Keratinocyte (primary cell): ENCODE measurements around the gene LCN10. TPM values are rescaled to one million over a fixed set of nuclear protein-coding genes. Genes with fewer than 3 reads are reported as not detected.
A peak's percentile ranks its signal among the peaks of the same experiment; 100 is the strongest.

ENCODE experiments used
- DNase-seq: peaks from one replicate; pipeline ENCODE4 v3.0.0-alpha.2; 2011; ENCODE audit warnings: low read depth, missing footprints, low spot score
- FAIRE-seq: peaks from 2 replicates; lab custom pipeline; 2011; peaks lifted over from hg19 to GRCh38; lab: Jason Lieb, UNC
- H2AFZ ChIP-seq: 2 replicates; pipeline ENCODE4 v1.6.0; 2012; ENCODE audit warnings: low read length, control low read depth, inconsistent platforms; ENCODE audit not compliant: control insufficient read depth
- H3K27ac ChIP-seq: 2 replicates; pipeline ENCODE4 v1.5.1; 2011; ENCODE audit warnings: low read length; ENCODE audit not compliant: control insufficient read depth, insufficient read depth
- H3K27me3 ChIP-seq: 3 replicates; pipeline ENCODE4 v1.6.0; 2011; ENCODE audit warnings: low read length; ENCODE audit not compliant: control insufficient read depth, insufficient read depth; ENCODE audit errors: extremely low read depth
- H3K36me3 ChIP-seq, 2 experiments: 2 replicates in 1 of 2; 3 replicates in 1 of 2; pipeline ENCODE4 v1.5.1; 2011; ENCODE audit warnings: low read length in 2 of 2, mild to moderate bottlenecking in 1 of 2; ENCODE audit not compliant: control insufficient read depth in 2 of 2, insufficient read depth in 2 of 2; ENCODE audit errors: extremely low read depth in 1 of 2
- H3K4me1 ChIP-seq: 3 replicates; pipeline ENCODE4 v1.5.1; 2011; ENCODE audit warnings: low read length; ENCODE audit not compliant: control insufficient read depth, insufficient read depth; ENCODE audit errors: extremely low read depth
- H3K4me2 ChIP-seq: 3 replicates; pipeline ENCODE4 v1.6.0; 2011; ENCODE audit warnings: low read depth, low read length; ENCODE audit not compliant: control insufficient read depth, insufficient read depth; ENCODE audit errors: extremely low read depth
- H3K4me3 ChIP-seq, 3 experiments: fragments of 200-600 bp in 1 of 3; sonication (generic) in 1 of 3; 2 replicates in 2 of 3; 3 replicates in 1 of 3; pipeline ENCODE4 v1.5.1; 2011 to 2016; ENCODE audit warnings: low read length in 3 of 3, mild to moderate bottlenecking in 3 of 3, control low read depth in 2 of 3, inconsistent platforms in 1 of 3, low read depth in 1 of 3, mixed read lengths in 1 of 3, mixed run types in 1 of 3, moderate library complexity in 1 of 3; ENCODE audit not compliant: control insufficient read depth in 2 of 3, insufficient read depth in 2 of 3; ENCODE audit errors: extremely low read depth in 1 of 3
- H3K79me2 ChIP-seq: 2 replicates; pipeline ENCODE4 v1.6.0; 2012; ENCODE audit warnings: low read length; ENCODE audit not compliant: control insufficient read depth, insufficient read depth
- H3K9ac ChIP-seq: 3 replicates; pipeline ENCODE4 v1.6.0; 2011; ENCODE audit warnings: low read length; ENCODE audit not compliant: control insufficient read depth, insufficient read depth; ENCODE audit errors: extremely low read depth
- H3K9me1 ChIP-seq: 3 replicates; pipeline ENCODE4 v1.6.0; 2011; ENCODE audit warnings: low read length; ENCODE audit not compliant: control insufficient read depth, insufficient read depth; ENCODE audit errors: extremely low read depth
- H3K9me3 ChIP-seq: 2 replicates; pipeline ENCODE4 v1.5.1; 2012; ENCODE audit warnings: low read depth, low read length; ENCODE audit not compliant: control insufficient read depth
- H4K20me1 ChIP-seq: 3 replicates; pipeline ENCODE4 v1.6.0; 2011; ENCODE audit warnings: low read length; ENCODE audit not compliant: control insufficient read depth, insufficient read depth; ENCODE audit errors: extremely low read depth
- CTCF ChIP-seq, 3 experiments: IDR thresholded peaks in 1 of 3; conservative IDR thresholded peaks in 1 of 3; optimal IDR thresholded peaks in 1 of 3; 2 replicates in 2 of 3; 3 replicates in 1 of 3; pipeline versions ENCODE3 to v1.5.1; 2011; ENCODE audit warnings: low read length in 3 of 3, mild to moderate bottlenecking in 3 of 3, moderate library complexity in 2 of 3, control low read depth in 1 of 3, inconsistent platforms in 1 of 3; ENCODE audit not compliant: insufficient read depth in 2 of 3; ENCODE audit errors: extremely low read depth in 1 of 3
- EZH2 ChIP-seq: IDR thresholded peaks from one replicate; pipeline ENCODE4 v1.6.1; 2012; ENCODE audit warnings: inconsistent platforms, mild to moderate bottlenecking, low read length, moderate library complexity
- dilution Hi-C: fragments of 300-500 bp; cut with MboI; formaldehyde crosslinking; loops from one replicate; pipeline ENCODE4 v1.7.0; 2020; ENCODE audit warnings: low sequenced_read_pairs; ENCODE audit not compliant: extremely low pct_ligation_motif_present
- polyA plus RNA-seq, 5 experiments: library from polyadenylated mRNA; depleted of rRNA in 3 of 5; stranded (reverse) in 3 of 5; stranded (forward) in 1 of 5; unstranded in 1 of 5; fragments of >200 nt; gene quantifications; 1 replicate in 1 of 5; 2 replicates in 3 of 5; 3 replicates in 1 of 5; pipeline versions ENCODE4 v1.2.1 to v1.2.3, GENCODE V29; 2011 to 2012; ENCODE audit warnings: missing spikeins in 2 of 5, low read depth in 1 of 5, low replicate concordance in 1 of 5

The LCN10 gene
- polyA plus RNA-seq, 1 donor (not counting 4 experiments of a cell fraction or from before 2014, with no cell fraction given) = not detected

GRCh38 chr9:136713550-136713949 is 29.2 kb downstream of the LCN10 start:
- no peak for FAIRE-seq
- Histone ChIP-seq H2AFZ (no peak overlapping the region), H3K4me3 (no peak overlapping the region)

GRCh38 chr9:136712690-136713544 is 29.8 kb downstream of the LCN10 start:
- FAIRE-seq (no peak), DNase-seq (no peak)
- no peak overlapping the region for H3K27ac ChIP-seq
- H3K9me3 ChIP-seq = no peaks in the 10 kb centered on the region
- H4K20me1 ChIP-seq = no peaks in the 10 kb centered on the region
- no peaks in the 10 kb centered on the region for H3K79me2 ChIP-seq
- no peaks in the 10 kb centered on the region for H3K36me3 ChIP-seq
- H3K9ac ChIP-seq = no peak overlapping the region
- no peaks in the 10 kb centered on the region for H3K9me1 ChIP-seq
- no peak overlapping the region for H2AFZ ChIP-seq
- no peaks in the 10 kb centered on the region for H3K4me1 ChIP-seq
- dilution Hi-C loops = no loop called here
- H3K4me2 ChIP-seq = no peak overlapping the region
- TF ChIP-seq EZH2 (peak; percentile 68), CTCF (optimal IDR thresholded peaks at IDR 0.05 in 1 of 3, IDR thresholded peaks at IDR 0.05 in 1 of 3, conservative IDR thresholded peaks at IDR 0.05 in 1 of 3; ENCODE audit: extremely low read depth in 1 of 3, insufficient read depth in 2 of 3, low read length in 3 of 3) (no peak)
- no peak overlapping the region for H3K4me3 ChIP-seq
- peaks cover 19% of the 10 kb centered on the region for H3K27me3 ChIP-seq

More at GRCh38 chr9:136713550-136713949, 29.2 kb downstream of the LCN10 start:
- Histone ChIP-seq H3K27me3 (peaks cover 19% of the 10 kb centered on the region), H3K9me3 (no peaks in the 10 kb centered on the region), H3K9me1 (no peaks in the 10 kb centered on the region), H3K27ac (no peak overlapping the region), H3K36me3 (no peaks in the 10 kb centered on the region), H4K20me1 (no peaks in the 10 kb centered on the region), H3K79me2 (no peaks in the 10 kb centered on the region), H3K4me2 (no peak overlapping the region), H3K4me1 (no peaks in the 10 kb centered on the region), H3K9ac (no peak overlapping the region)
- dilution Hi-C loops = no loop called here
- TF ChIP-seq CTCF (optimal IDR thresholded peaks at IDR 0.05 in 1 of 3, IDR thresholded peaks at IDR 0.05 in 1 of 3, conservative IDR thresholded peaks at IDR 0.05 in 1 of 3; ENCODE audit: extremely low read depth in 1 of 3, insufficient read depth in 2 of 3, low read length in 3 of 3) (no peak), EZH2 (no peak)
- DNase-seq = no peak
